GM19395 (cell line): ENCODE data around the gene MKNK1.

Source experiments
- ATAC-seq: cut with Tn5 transposase; IDR thresholded peaks from one replicate; pipeline ENCODE4 v1.9.1; 2021; ENCODE audit warnings: mild to moderate bottlenecking, moderate library complexity; ENCODE audit not compliant: unreplicated experiment

Gene MKNK1

GRCh38 chr1:46568461-46568891 lies 35.6 kb downstream of the MKNK1 start:
- no peak for ATAC-seq

- no peak for ATAC-seq
Measured at GRCh38 chr1:46563341-46563740, 40.7 kb downstream of the MKNK1 start.

- ATAC-seq: no peak
Measured at GRCh38 chr1:46562498-46562897, 41.6 kb downstream of the MKNK1 start.

GRCh38 chr1:46558966-46559365 lies 45.1 kb downstream of the MKNK1 start:
- ATAC-seq: no peak

- ATAC-seq: no peak
Measured at GRCh38 chr1:46558141-46558963, 45.7 kb downstream of the MKNK1 start.

GRCh38 chr1:46557403-46557802 lies 46.7 kb downstream of the MKNK1 start:
- no peak for ATAC-seq

- ATAC-seq: no peak
Measured at GRCh38 chr1:46556822-46557221, 47.2 kb downstream of the MKNK1 start.

GRCh38 chr1:46555826-46556619 lies 48.0 kb downstream of the MKNK1 start:
- ATAC-seq: no peak

- ATAC-seq: no peak
Measured at GRCh38 chr1:46554597-46555381, 49.3 kb downstream of the MKNK1 start.

- no peak for ATAC-seq
Measured at GRCh38 chr1:46554236-46554596, 49.9 kb downstream of the MKNK1 start.

- ATAC-seq: no peak
Measured at GRCh38 chr1:46553506-46553905, 50.6 kb downstream of the MKNK1 start.

GRCh38 chr1:46552357-46553237 lies 51.5 kb downstream of the MKNK1 start:
- no peak for ATAC-seq

- no peak for ATAC-seq
Measured at GRCh38 chr1:46551597-46552095, 52.4 kb downstream of the MKNK1 start, which contains the start of gene KNCN. Gene KNCN (minus strand): TSS chr1:46551647. CDS start chr1:46551215, 432 bp downstream.

GRCh38 chr1:46550751-46551231 lies 53.3 kb downstream of the MKNK1 start:
- ATAC-seq: no peak

- no peak for ATAC-seq
Measured at GRCh38 chr1:46549697-46550681, 54.1 kb downstream of the MKNK1 start.

GRCh38 chr1:46547481-46548383 lies 56.3 kb downstream of the MKNK1 start:
- ATAC-seq: no peak

GRCh38 chr1:46546210-46546609 lies 57.9 kb downstream of the MKNK1 start:
- ATAC-seq: no peak

GRCh38 chr1:46545784-46546183 lies 58.3 kb downstream of the MKNK1 start:
- no peak for ATAC-seq
